ENCODE results near the gene HDAC6.
"Not testable (repeated sequence)": the region's sequence is repeated elsewhere in the genome, so short reads cannot be mapped to it uniquely, and the experiment has no call there.

HDAC6 gene

DNA sequence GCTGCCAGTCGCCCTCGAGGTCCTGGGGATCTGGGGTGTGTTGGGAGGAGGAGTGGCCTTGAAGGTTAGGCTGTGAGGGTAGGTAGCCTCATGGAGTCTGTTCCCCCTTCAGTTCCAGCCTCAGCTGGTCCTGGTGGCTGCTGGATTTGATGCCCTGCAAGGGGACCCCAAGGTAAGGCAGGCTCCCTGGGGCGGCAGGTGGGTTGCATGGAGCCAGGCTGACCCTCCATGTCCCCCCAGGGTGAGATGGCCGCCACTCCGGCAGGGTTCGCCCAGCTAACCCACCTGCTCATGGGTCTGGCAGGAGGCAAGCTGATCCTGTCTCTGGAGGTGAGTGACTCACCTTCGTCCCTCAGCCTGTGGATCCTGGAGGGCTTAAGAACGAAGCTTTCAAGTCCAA, 12.9 kb downstream of the HDAC6 start:
- no peak overlapping the region for H3K4ac ChIP-seq (ENCODE audit: low read depth, low read length)
- no peaks in the 10 kb centered on the region for H3K27me3 ChIP-seq (ENCODE audit: insufficient read depth, low read length, poor library complexity)
- no peak overlapping the region for H3K56ac ChIP-seq (ENCODE audit: low read length)
- DNase-seq: no peak
- no peaks in the 10 kb centered on the region for H3K79me2 ChIP-seq (ENCODE audit: control insufficient read depth, insufficient read depth, low read length)
- H3K36me3 ChIP-seq (ENCODE audit: control insufficient read depth, insufficient read depth, low read length): no peaks in the 10 kb centered on the region
- H3K18ac ChIP-seq (ENCODE audit: low read length): no peak overlapping the region
- no peak overlapping the region for H4K8ac ChIP-seq (ENCODE audit: low read depth, low read length)
- no peak overlapping the region for H3K9ac ChIP-seq (ENCODE audit: low read length)
- H2BK5ac ChIP-seq (ENCODE audit: low read length): no peak overlapping the region
- H3K23ac ChIP-seq (ENCODE audit: low read length): no peak overlapping the region
- H2AK5ac ChIP-seq (ENCODE audit: low read length): no peak overlapping the region
- H3K27ac ChIP-seq (ENCODE audit: low read depth, low read length): no peak overlapping the region
- no CpG with 5 or more reads among the region's 8 CpGs for WGBS (ENCODE audit: extremely low coverage, insufficient coverage, low lambda C conversion rate)
- H3K4me2 ChIP-seq (ENCODE audit: low read length): no peak overlapping the region
- no peaks in the 10 kb centered on the region for H3K4me1 ChIP-seq (ENCODE audit: control insufficient read depth, low read depth, low read length)
- H3K79me1 ChIP-seq (ENCODE audit: low read length): no peaks in the 10 kb centered on the region
- no peak overlapping the region for H4K5ac ChIP-seq (ENCODE audit: low read length)
- no peak overlapping the region for H2BK15ac ChIP-seq (replicated peaks; ENCODE audit: low read depth)
- H3K4me3 ChIP-seq (ENCODE audit: low read length): no peak overlapping the region
- H2BK120ac ChIP-seq (ENCODE audit: low read depth, low read length): no peak overlapping the region

DNA sequence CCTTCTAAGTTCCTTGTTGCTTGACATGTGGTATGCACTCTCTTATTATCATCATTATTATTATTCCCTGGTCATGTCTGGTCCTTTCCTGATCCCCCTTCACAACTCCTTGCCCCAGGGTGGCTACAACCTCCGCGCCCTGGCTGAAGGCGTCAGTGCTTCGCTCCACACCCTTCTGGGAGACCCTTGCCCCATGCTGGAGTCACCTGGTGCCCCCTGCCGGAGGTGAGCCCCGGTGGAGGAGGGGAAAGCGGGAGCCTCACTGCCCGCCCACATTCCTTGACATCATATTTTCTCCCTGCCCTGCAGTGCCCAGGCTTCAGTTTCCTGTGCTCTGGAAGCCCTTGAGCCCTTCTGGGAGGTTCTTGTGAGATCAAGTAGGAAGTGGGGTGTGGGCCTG, 13.4 kb downstream of the HDAC6 start:
- H3K36me3 ChIP-seq (ENCODE audit: control insufficient read depth, insufficient read depth, low read length): no peaks in the 10 kb centered on the region
- no peak overlapping the region for H3K56ac ChIP-seq (ENCODE audit: low read length)
- no peak overlapping the region for H4K5ac ChIP-seq (ENCODE audit: low read length)
- no peak overlapping the region for H2AK5ac ChIP-seq (ENCODE audit: low read length)
- H3K79me2 ChIP-seq (ENCODE audit: control insufficient read depth, insufficient read depth, low read length): no peaks in the 10 kb centered on the region
- no peak overlapping the region for H3K4me2 ChIP-seq (ENCODE audit: low read length)
- no peak overlapping the region for H2BK120ac ChIP-seq (ENCODE audit: low read depth, low read length)
- no peak overlapping the region for H3K18ac ChIP-seq (ENCODE audit: low read length)
- no peak overlapping the region for H3K9ac ChIP-seq (ENCODE audit: low read length)
- H3K27ac ChIP-seq (ENCODE audit: low read depth, low read length): no peak overlapping the region
- no peak overlapping the region for H4K8ac ChIP-seq (ENCODE audit: low read depth, low read length)
- H2BK15ac ChIP-seq (replicated peaks; ENCODE audit: low read depth): no peak overlapping the region
- no CpG with 5 or more reads among the region's 8 CpGs for WGBS (ENCODE audit: extremely low coverage, insufficient coverage, low lambda C conversion rate)
- H3K4me1 ChIP-seq (ENCODE audit: control insufficient read depth, low read depth, low read length): no peaks in the 10 kb centered on the region
- no peak overlapping the region for H3K23ac ChIP-seq (ENCODE audit: low read length)
- H3K27me3 ChIP-seq (ENCODE audit: insufficient read depth, low read length, poor library complexity): no peaks in the 10 kb centered on the region
- H2BK5ac ChIP-seq (ENCODE audit: low read length): no peak overlapping the region
- H3K79me1 ChIP-seq (ENCODE audit: low read length): no peaks in the 10 kb centered on the region
- H3K4ac ChIP-seq (ENCODE audit: low read depth, low read length): no peak overlapping the region
- DNase-seq: no peak
- no peak overlapping the region for H3K4me3 ChIP-seq (ENCODE audit: low read length)

DNA sequence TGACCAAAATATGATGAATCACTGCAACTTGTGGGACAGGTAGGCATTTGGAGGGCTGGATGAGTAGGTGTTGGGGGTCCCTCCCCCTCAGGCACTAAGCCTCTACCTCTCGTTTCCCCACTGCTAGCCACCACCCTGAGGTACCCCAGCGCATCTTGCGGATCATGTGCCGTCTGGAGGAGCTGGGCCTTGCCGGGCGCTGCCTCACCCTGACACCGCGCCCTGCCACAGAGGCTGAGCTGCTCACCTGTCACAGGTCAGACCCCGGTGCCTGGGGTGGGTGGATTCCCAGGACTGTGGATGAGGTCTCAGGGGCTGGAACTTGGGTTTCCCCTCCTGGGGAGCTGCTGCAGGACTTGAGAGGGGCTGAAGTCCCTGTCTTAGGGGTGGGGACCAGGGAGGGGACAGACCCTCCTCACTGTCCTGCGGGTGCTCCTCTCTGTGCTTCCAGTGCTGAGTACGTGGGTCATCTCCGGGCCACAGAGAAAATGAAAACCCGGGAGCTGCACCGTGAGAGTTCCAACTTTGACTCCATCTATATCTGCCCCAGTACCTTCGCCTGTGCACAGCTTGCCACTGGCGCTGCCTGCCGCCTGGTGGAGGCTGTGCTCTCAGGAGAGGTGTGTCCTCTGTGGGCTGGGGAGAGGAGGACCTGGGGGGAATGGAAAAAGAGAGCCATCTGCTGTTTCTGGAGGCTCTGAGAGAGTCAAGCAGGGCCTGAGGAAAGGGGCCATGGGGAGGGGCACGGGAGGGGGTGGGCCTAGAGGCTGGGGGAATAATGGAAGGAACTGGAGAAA, 14.3 kb downstream of the HDAC6 start:
- no peak overlapping the region for H3K18ac ChIP-seq (ENCODE audit: low read length)
- H3K4me3 ChIP-seq (ENCODE audit: low read length): no peak overlapping the region
- no peak overlapping the region for H2BK5ac ChIP-seq (ENCODE audit: low read length)
- no peak overlapping the region for H2AK5ac ChIP-seq (ENCODE audit: low read length)
- H3K56ac ChIP-seq (ENCODE audit: low read length): no peak overlapping the region
- no peaks in the 10 kb centered on the region for H3K79me2 ChIP-seq (ENCODE audit: control insufficient read depth, insufficient read depth, low read length)
- no CpG with 5 or more reads among the region's 18 CpGs for whole genome bisulfite sequencing (ENCODE audit: extremely low coverage, insufficient coverage, low lambda C conversion rate)
- DNase-seq: no peak
- H3K4ac ChIP-seq (ENCODE audit: low read depth, low read length): no peak overlapping the region
- no peak overlapping the region for H4K8ac ChIP-seq (ENCODE audit: low read depth, low read length)
- H2BK15ac ChIP-seq (replicated peaks; ENCODE audit: low read depth): no peak overlapping the region
- no peak overlapping the region for H3K9ac ChIP-seq (ENCODE audit: low read length)
- no peaks in the 10 kb centered on the region for H3K36me3 ChIP-seq (ENCODE audit: control insufficient read depth, insufficient read depth, low read length)
- H3K27me3 ChIP-seq (ENCODE audit: insufficient read depth, low read length, poor library complexity): no peaks in the 10 kb centered on the region
- H2BK120ac ChIP-seq (ENCODE audit: low read depth, low read length): no peak overlapping the region
- no peaks in the 10 kb centered on the region for H3K4me1 ChIP-seq (ENCODE audit: control insufficient read depth, low read depth, low read length)
- H4K5ac ChIP-seq (ENCODE audit: low read length): no peak overlapping the region
- H3K4me2 ChIP-seq (ENCODE audit: low read length): no peak overlapping the region
- H3K23ac ChIP-seq (ENCODE audit: low read length): no peak overlapping the region
- no peak overlapping the region for H3K27ac ChIP-seq (ENCODE audit: low read depth, low read length)
- H3K79me1 ChIP-seq (ENCODE audit: low read length): no peaks in the 10 kb centered on the region

DNA sequence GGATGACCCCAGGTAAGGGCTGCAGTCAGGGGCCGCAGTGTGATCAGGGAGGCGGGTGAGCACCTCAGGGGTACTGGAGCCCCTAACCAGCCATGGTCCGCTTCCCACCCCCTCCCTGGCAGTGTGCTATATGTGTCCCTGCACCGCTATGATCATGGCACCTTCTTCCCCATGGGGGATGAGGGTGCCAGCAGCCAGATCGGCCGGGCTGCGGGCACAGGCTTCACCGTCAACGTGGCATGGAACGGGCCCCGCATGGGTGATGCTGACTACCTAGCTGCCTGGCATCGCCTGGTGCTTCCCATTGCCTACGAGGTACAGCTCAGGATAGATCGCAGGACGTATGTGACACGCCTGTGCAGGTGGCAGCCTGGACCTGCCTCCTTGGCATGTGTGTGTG, 16.2 kb downstream of the HDAC6 start:
- no peak overlapping the region for H3K23ac ChIP-seq (ENCODE audit: low read length)
- H2BK5ac ChIP-seq (ENCODE audit: low read length): no peak overlapping the region
- no peak overlapping the region for H4K5ac ChIP-seq (ENCODE audit: low read length)
- no peak overlapping the region for H3K27ac ChIP-seq (ENCODE audit: low read depth, low read length)
- H3K56ac ChIP-seq (ENCODE audit: low read length): no peak overlapping the region
- no peak overlapping the region for H3K4me3 ChIP-seq (ENCODE audit: low read length)
- no peak overlapping the region for H4K8ac ChIP-seq (ENCODE audit: low read depth, low read length)
- no peak overlapping the region for H3K4me2 ChIP-seq (ENCODE audit: low read length)
- H3K36me3 ChIP-seq (ENCODE audit: control insufficient read depth, insufficient read depth, low read length): no peaks in the 10 kb centered on the region
- H2BK15ac ChIP-seq (replicated peaks; ENCODE audit: low read depth): no peak overlapping the region
- WGBS (ENCODE audit: extremely low coverage, insufficient coverage, low lambda C conversion rate): no CpG with 5 or more reads among the region's 16 CpGs
- no peak for DNase-seq
- no peaks in the 10 kb centered on the region for H3K4me1 ChIP-seq (ENCODE audit: control insufficient read depth, low read depth, low read length)
- H3K4ac ChIP-seq (ENCODE audit: low read depth, low read length): no peak overlapping the region
- H2AK5ac ChIP-seq (ENCODE audit: low read length): no peak overlapping the region
- no peaks in the 10 kb centered on the region for H3K79me2 ChIP-seq (ENCODE audit: control insufficient read depth, insufficient read depth, low read length)
- no peaks in the 10 kb centered on the region for H3K79me1 ChIP-seq (ENCODE audit: low read length)
- H3K27me3 ChIP-seq (ENCODE audit: insufficient read depth, low read length, poor library complexity): no peaks in the 10 kb centered on the region
- H3K18ac ChIP-seq (ENCODE audit: low read length): no peak overlapping the region
- H3K9ac ChIP-seq (ENCODE audit: low read length): no peak overlapping the region
- no peak overlapping the region for H2BK120ac ChIP-seq (ENCODE audit: low read depth, low read length)

DNA sequence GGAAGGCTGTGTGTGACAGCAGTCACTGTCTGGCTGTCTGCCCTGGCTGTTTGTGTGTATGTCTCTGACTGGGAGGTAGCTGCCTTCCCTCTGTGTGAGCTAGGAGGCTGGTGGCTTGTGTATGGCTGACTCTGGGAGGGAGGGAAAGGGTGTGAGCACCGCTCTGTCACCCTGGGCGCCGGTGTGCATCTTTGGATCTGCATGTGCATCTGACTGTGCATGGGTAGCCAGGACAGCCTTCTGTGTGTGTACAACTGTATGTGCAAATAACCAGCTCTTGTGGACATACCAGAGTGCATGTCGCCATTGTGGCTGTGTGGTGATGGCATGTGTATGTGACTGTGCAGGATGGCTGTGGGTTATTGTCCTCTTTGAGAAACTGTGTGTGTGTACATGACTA, 17.0 kb downstream of the HDAC6 start:
- Histone ChIP-seq H2BK120ac (ENCODE audit: low read depth, low read length) (no peak overlapping the region), H3K79me1 (ENCODE audit: low read length) (no peaks in the 10 kb centered on the region), H3K23ac (ENCODE audit: low read length) (no peak overlapping the region), H3K4me3 (ENCODE audit: low read length) (no peak overlapping the region), H3K56ac (ENCODE audit: low read length) (no peak overlapping the region), H3K27ac (ENCODE audit: low read depth, low read length) (no peak overlapping the region), H3K27me3 (ENCODE audit: insufficient read depth, low read length, poor library complexity) (no peaks in the 10 kb centered on the region), H3K4me1 (ENCODE audit: control insufficient read depth, low read depth, low read length) (no peaks in the 10 kb centered on the region), H3K9ac (ENCODE audit: low read length) (no peak overlapping the region), H4K5ac (ENCODE audit: low read length) (no peak overlapping the region), H3K79me2 (ENCODE audit: control insufficient read depth, insufficient read depth, low read length) (no peaks in the 10 kb centered on the region), H3K18ac (ENCODE audit: low read length) (no peak overlapping the region), H4K8ac (ENCODE audit: low read depth, low read length) (no peak overlapping the region), H3K4me2 (ENCODE audit: low read length) (no peak overlapping the region), H2BK5ac (ENCODE audit: low read length) (no peak overlapping the region), H3K4ac (ENCODE audit: low read depth, low read length) (no peak overlapping the region), H3K36me3 (ENCODE audit: control insufficient read depth, insufficient read depth, low read length) (no peaks in the 10 kb centered on the region), H2BK15ac (replicated peaks; ENCODE audit: low read depth) (no peak overlapping the region), H2AK5ac (ENCODE audit: low read length) (no peak overlapping the region)
- DNase-seq: no peak
- no CpG with 5 or more reads among the region's 4 CpGs for WGBS (ENCODE audit: extremely low coverage, insufficient coverage, low lambda C conversion rate)

DNA sequence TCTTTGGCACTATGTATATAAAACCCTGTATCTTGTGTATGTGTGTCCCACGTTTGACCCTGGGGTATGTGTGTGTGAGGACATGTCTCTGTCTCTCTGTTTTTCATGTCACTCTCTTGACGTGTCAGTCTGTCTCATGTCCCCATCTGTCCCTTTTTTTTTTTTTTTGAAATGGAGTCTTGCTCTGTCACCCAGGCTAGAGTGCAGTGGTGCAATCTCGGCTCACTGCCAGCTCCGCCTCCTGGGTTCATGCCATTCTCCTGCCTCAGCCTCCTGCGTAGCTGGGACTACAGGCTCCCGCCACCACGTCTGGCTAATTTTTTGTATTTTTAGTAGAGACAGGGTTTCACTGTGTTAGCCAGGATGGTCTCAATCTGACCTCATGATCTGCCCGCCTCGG, 17.5 kb downstream of the HDAC6 start:
- not testable (repeated sequence) for H3K79me1 ChIP-seq (ENCODE audit: low read length)

More for the DNA sequence above, 17.5 kb downstream of the HDAC6 start:
- H2BK120ac ChIP-seq (ENCODE audit: low read depth, low read length); H3K4ac ChIP-seq (ENCODE audit: low read depth, low read length); H4K5ac ChIP-seq (ENCODE audit: low read length); H3K4me3 ChIP-seq (ENCODE audit: low read length); H3K18ac ChIP-seq (ENCODE audit: low read length); H3K56ac ChIP-seq (ENCODE audit: low read length); H3K27ac ChIP-seq (ENCODE audit: low read depth, low read length); H3K4me2 ChIP-seq (ENCODE audit: low read length); H3K9ac ChIP-seq (ENCODE audit: low read length); H2BK5ac ChIP-seq (ENCODE audit: low read length); H3K36me3 ChIP-seq (ENCODE audit: control insufficient read depth, insufficient read depth, low read length); H3K27me3 ChIP-seq (ENCODE audit: insufficient read depth, low read length, poor library complexity); H4K8ac ChIP-seq (ENCODE audit: low read depth, low read length); H3K23ac ChIP-seq (ENCODE audit: low read length); H3K79me2 ChIP-seq (ENCODE audit: control insufficient read depth, insufficient read depth, low read length); H3K4me1 ChIP-seq (ENCODE audit: control insufficient read depth, low read depth, low read length); H2BK15ac ChIP-seq (replicated peaks; ENCODE audit: low read depth); H2AK5ac ChIP-seq (ENCODE audit: low read length); DNase-seq: not testable (repeated sequence)
- WGBS (ENCODE audit: extremely low coverage, insufficient coverage, low lambda C conversion rate): no CpG with 5 or more reads among the region's 9 CpGs
